Esophagus squamous epithelium (tissue), 4 donors: ENCODE measurements around the gene BSPRY.

Experiments used
- POLR2A ChIP-seq, 4 donors: fragments of 450-650 bp; IDR thresholded peaks; one replicate each; pipeline ENCODE4 v1.6.1; 2017; ENCODE audit warnings: antibody characterized with exemption in 4 of 4, mild to moderate bottlenecking in 4 of 4, moderate library complexity in 3 of 4
- TF ChIP-seq, protein P1 (sequence below), 6 experiments: fragments of 450-650 bp in 4 of 6; fragments of 200-600 bp in 2 of 6; sonication (generic) in 2 of 6; IDR thresholded peaks; one replicate each; pipeline ENCODE4 v1.5.1; 2016 to 2019; ENCODE audit warnings: antibody characterized with exemption in 6 of 6, mild to moderate bottlenecking in 4 of 6, moderate library complexity in 4 of 6

GRCh38 chr9:113355040-113355596, 5.8 kb downstream of the BSPRY start:
- TF ChIP-seq, protein P1, sequence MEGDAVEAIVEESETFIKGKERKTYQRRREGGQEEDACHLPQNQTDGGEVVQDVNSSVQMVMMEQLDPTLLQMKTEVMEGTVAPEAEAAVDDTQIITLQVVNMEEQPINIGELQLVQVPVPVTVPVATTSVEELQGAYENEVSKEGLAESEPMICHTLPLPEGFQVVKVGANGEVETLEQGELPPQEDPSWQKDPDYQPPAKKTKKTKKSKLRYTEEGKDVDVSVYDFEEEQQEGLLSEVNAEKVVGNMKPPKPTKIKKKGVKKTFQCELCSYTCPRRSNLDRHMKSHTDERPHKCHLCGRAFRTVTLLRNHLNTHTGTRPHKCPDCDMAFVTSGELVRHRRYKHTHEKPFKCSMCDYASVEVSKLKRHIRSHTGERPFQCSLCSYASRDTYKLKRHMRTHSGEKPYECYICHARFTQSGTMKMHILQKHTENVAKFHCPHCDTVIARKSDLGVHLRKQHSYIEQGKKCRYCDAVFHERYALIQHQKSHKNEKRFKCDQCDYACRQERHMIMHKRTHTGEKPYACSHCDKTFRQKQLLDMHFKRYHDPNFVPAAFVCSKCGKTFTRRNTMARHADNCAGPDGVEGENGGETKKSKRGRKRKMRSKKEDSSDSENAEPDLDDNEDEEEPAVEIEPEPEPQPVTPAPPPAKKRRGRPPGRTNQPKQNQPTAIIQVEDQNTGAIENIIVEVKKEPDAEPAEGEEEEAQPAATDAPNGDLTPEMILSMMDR (IDR thresholded peaks at IDR 0.05): no peak
- no peak for TF ChIP-seq POLR2A (IDR thresholded peaks at IDR 0.05)
